GM19455 (cell line): Measurements from ENCODE around the gene GALNT9.

Experiments
- ATAC-seq: cut with Tn5 transposase; IDR thresholded peaks from one replicate; pipeline ENCODE4 v1.9.1; 2021; ENCODE audit not compliant: unreplicated experiment

The GALNT9 gene

DNA sequence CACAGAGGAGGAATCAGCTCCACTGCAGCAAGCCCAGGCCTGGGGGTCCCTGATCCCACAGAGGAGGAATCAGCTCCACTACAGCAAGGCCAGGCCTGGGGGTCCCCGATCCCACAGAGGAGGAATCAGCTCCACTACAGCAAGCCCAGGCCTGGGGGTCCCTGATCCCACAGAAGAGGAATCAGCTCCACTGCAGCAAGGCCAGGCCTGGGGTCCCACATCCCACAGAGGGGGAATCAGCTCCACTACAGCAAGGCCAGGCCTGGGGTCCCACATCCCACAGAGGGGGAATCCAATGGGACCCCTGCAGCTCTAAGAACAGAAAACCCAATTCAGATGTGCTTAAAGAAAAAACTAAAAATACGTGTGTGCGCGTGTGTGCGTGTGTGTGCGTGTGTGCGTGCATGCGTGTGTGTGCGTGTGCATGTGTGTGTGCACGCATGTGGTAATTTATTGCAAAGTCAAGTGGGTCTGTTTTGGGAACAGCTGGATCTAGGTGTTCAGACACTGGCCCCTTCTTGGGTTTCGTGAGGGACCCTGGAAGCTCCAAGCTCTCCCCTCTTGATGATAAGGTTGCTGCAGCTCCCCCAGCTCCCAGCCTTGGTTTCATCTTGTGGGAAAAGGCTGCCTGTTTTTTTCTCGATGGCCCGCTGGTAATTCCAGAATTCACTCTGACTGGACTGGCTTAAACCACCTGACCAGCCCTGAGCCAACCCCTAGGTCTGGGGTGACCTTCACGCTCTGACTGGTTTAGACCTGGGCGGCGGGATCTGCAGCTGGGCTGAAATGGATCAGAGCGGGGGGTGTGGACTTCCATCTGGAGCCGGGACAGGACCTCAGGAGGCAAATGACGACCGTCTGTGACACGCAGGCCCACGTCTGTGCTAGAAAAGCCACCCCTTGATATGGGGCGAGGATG lies 47.1 kb downstream of the GALNT9 start:
- no peak for ATAC-seq

DNA sequence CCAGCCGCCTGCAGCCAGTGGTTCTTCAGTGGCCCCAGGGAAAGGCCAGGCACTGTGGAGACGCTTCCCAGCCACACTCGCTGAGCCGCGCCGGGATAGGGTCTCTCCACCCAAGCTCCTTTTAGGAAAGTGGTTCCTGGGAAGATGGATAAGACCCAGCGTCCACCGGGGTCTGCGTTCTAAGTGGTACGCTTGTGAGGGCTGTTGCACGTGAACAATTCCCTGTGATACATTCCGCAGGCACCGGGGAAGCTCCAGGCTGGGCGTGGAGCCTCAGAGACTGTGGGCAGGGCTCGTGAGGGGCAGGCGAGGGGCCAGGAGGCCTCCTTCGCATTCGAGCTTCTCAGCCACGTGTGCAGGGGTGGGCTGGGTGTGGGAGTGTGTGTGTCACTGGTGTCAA lies 48.4 kb downstream of the GALNT9 start:
- ATAC-seq = no peak

GRCh38 chr12:132280406-132280805 lies 49.0 kb downstream of the GALNT9 start:
- ATAC-seq = no peak

DNA sequence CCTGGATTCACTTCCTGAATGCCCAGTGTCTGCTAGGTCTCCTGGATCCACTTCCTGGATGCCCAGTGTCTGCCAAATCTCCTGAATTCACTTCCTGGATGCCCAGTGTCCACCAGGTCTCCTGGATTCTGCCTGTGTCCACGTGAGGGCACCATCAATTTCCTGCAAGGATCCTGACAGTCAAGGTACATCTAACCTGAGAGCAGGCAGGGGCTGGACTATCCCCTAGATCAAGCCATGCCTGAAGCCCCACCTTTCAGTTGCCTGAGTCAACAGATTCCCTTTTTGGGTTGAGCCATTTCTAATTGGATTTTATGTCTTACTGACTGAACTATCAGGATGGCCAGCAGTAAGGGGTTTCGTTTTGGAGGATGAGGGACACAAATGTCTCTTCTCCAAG lies 49.5 kb downstream of the GALNT9 start:
- ATAC-seq = no peak

- ATAC-seq = no peak
Observed at GRCh38 chr12:132279184-132279889, 50.1 kb downstream of the GALNT9 start.

DNA sequence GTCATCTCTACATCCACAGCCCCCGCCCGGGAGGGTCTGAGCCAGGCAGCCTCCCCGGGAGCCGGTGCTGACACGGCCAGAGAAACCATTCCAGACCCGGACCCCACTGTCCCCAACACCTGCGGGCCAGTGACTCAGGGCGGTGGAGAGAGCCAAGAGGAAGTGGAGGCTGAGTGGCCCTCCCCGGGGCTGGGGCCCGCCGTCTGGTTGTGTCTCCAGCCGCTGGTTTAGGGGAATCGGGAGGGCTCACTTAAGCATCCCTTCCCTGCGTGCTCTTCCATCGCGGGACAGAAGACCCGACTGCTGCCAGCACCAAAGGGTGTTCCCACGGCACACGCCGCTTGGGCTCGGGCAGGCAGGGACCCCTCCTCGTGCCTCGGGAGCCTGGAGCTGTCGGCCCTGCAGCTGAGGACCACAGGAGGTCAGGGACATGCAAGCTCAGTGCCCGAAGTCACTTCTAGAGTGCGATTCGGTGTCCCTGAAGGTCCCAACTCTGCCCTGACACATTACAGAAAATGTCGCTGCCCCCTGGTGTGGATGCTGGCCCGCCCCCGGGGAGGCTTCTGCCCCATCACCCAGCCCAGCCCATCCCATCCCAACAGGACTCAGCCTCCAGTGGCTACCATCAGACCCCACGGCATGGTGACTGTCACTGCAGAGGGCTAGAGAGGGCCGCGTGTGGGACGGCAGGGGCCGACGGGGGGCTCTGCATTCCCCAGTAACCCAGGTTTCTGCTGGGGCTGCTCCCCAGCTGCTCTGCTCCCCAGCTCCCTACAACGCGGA lies 50.8 kb downstream of the GALNT9 start:
- ATAC-seq = no peak

GRCh38 chr12:132277949-132278348 lies 51.4 kb downstream of the GALNT9 start:
- no peak for ATAC-seq

GRCh38 chr12:132277374-132277941 lies 51.9 kb downstream of the GALNT9 start:
- no peak for ATAC-seq

DNA sequence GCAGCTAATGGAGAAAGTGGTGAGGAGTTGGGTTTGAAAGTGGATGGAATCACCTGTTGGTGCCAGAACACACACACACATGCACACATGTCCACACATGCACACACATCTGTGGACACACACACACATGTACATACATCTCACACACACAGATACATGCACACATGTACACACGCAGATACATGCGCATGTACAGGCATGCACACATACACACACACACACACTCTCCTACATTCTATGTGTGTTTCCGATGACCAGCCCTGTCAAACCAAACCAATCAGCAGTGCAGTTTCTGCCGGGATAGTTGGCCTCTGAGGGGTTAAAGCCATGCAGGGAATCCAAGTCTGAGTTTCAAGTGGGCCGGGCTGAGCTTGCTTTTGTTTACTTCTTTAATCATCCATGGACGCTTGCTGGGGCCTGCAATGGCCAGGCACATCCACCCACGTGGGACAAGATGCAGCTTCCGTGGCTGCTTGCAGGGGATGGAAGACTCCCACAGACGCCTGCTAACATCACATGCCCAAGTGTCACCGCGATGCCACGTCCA lies 52.5 kb downstream of the GALNT9 start:
- no peak for ATAC-seq

DNA sequence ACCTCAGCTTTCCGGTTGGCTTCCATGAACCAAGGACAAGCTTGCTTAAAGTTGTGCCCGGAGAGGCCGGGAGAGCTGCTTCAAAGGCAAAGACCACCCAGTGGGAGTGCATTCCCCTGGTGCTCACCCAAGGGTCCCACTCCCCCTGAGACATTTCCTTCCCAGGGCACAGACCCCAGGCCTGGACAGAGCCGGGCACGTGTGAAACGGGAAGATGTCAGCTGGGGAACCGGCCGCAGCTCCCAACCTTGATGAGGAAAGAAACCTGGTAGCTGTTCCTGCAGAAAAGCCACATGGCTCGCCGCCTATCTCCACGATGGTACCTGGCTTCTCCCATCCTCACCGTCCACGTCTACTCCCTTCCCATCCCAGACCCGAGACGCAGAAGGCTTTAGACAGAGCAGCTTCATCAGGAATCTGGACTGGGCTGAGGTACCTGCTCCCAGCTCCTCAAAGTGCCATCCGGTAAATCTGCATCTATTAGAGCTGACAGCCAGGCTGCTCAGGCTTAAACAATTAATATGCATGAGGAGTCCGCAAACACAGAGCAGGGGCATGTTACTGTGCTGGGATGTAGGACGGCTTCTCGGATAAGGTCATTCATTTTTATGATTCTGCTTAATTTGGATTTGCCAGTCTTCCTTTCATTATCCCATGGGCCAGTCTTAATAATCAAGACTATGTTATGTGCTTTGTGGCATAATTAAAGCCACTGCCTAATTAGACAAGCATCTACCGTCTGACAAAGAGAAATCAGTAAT lies 53.1 kb downstream of the GALNT9 start:
- no peak for ATAC-seq

DNA sequence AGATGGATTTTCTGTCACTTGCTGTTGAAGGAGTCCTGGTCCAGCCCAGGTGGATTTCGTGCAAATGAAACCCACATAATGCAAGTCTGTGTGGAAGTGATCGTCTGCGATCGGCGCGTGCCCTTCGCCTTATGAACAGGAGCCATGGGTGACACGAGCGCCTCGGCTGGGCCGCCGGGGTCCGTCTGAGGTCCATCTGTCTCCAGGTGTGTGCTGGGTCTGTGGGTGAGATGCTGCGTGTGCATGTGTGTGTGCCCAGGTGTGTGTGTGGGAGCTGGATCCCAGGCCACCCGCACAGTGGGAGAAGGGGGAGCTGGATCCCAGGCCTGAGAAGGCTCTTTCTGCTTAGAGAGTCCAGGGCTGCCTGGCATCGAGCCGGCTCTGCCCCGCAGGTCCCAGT lies 53.8 kb downstream of the GALNT9 start:
- ATAC-seq = no peak

- no peak for ATAC-seq
Observed at GRCh38 chr12:132275110-132275531, 54.3 kb downstream of the GALNT9 start.

- no peak for ATAC-seq
Observed at GRCh38 chr12:132273992-132274334, 55.4 kb downstream of the GALNT9 start.

GRCh38 chr12:132272711-132273110 lies 56.7 kb downstream of the GALNT9 start:
- no peak for ATAC-seq

DNA sequence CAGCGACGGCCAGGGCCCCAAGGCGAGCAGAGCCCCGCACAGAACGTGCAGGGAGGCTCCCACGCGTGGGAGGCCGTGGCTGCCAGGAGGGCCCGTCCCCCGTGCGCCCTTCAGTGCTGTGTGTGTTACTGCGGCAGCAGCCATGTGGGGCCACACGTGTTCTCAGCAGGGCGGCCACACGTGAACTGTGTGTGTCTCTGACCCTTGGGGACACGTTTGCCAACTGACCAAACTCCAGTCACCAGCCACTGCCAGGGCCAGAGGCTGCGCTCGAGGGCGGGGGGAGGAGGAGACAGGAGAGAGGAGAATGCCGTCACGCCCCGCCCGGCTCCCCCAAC lies 57.7 kb downstream of the GALNT9 start:
- no peak for ATAC-seq

- no peak for ATAC-seq
Observed at GRCh38 chr12:132270969-132271754, 58.2 kb downstream of the GALNT9 start.

GRCh38 chr12:132270516-132270915 lies 58.9 kb downstream of the GALNT9 start:
- no peak for ATAC-seq

DNA sequence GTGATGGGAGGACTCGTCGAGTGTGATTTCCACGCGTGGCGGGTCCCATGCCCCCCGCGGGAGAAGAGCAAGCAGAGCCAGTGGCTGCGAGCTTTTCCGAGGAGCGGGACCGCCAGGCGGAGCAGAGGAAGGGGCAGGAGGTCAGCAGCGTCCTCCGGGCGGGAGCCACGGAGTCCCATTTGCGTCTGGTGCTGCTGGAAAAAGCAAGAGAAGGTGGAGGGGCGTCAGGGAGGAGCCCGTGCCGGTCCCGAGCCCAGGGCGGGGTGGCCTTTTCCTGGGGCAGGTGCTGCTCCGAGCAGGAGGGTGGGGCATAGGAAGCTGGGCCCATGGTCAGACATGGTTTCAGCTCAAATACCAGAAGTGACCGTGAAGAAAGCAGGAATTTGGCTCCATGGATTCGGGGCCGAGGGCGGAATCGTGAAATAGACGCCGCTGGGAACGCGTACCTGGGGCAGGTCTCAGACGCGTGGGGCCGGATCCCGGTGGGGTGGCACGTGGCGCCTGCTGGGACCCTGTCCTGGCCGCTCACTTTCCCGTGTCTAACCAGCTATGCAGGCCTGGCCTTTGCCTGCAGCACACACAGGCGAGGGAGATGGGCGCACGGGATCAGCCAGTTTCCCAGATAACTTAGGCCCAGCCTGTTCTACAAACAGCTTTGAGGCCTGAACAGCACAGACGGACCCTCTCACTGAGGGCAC lies 60.0 kb downstream of the GALNT9 start:
- no peak for ATAC-seq

DNA sequence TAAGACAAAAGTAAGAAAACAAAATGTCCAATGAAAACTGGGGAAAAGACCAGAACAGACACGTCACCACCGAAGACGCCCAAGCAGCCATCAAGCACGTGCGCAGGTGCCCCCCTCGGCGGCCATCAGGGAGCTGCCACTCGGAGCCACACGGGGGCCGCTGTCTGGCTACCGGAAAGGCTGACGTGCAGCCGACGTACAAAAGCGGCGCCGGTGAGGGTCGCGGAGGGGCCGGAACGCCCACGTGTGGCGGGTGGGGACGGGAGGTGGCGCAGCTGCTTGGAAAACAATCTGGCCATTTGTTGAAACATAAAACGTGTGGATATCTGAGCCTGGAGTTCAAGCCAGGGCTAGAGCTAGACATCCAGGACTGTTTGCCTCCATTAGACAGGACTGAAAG lies 60.7 kb downstream of the GALNT9 start:
- ATAC-seq = no peak
